Hepatocyte (in vitro differentiated cells): Measurements from ENCODE around the gene STIM1. TPM values are rescaled to one million over a fixed set of nuclear protein-coding genes. Genes with fewer than 3 reads are reported as not detected.

ENCODE experiments used
- DNase-seq: peaks from one replicate; pipeline ENCODE4 v3.0.0-alpha.2; 2016; ENCODE audit warnings: low spot score
- H2AFZ ChIP-seq: fragments of 200-600 bp; sonication (generic); 2 replicates; pipeline ENCODE4 v1.6.0; 2016; ENCODE audit warnings: antibody characterized with exemption, mild to moderate bottlenecking
- H3K27ac ChIP-seq: fragments of 200-600 bp; sonication (generic); 2 replicates; pipeline ENCODE4 v1.5.1; 2016; ENCODE audit warnings: mild to moderate bottlenecking
- H3K27me3 ChIP-seq: fragments of 200-600 bp; sonication (generic); 2 replicates; pipeline ENCODE4 v1.6.1; 2016
- H3K36me3 ChIP-seq: fragments of 200-600 bp; sonication (generic); replicated peaks from 2 replicates; pipeline ENCODE4 v1.5.1; 2016; ENCODE audit warnings: low read depth; ENCODE audit not compliant: insufficient read depth
- H3K4me1 ChIP-seq: fragments of 200-600 bp; sonication (generic); 2 replicates; pipeline ENCODE4 v1.5.1; 2016; ENCODE audit warnings: mild to moderate bottlenecking, moderate library complexity; ENCODE audit not compliant: insufficient read depth
- H3K4me2 ChIP-seq: fragments of 200-600 bp; sonication (generic); 2 replicates; pipeline ENCODE4 v1.6.0; 2016
- H3K4me3 ChIP-seq: fragments of 200-600 bp; sonication (generic); 2 replicates; pipeline ENCODE4 v1.5.1; 2016; ENCODE audit warnings: mild to moderate bottlenecking
- H3K79me2 ChIP-seq: fragments of 200-600 bp; sonication (generic); 2 replicates; pipeline ENCODE4 v1.6.0; 2017; ENCODE audit warnings: mild to moderate bottlenecking
- H3K9me2 ChIP-seq: fragments of 200-600 bp; sonication (generic); replicated peaks from 2 replicates; pipeline ENCODE4 v1.6.0; 2017; ENCODE audit warnings: mild to moderate bottlenecking; ENCODE audit not compliant: insufficient read depth
- H3K9me3 ChIP-seq: fragments of 200-600 bp; sonication (generic); 2 replicates; pipeline ENCODE4 v1.5.1; 2016; ENCODE audit warnings: low read depth, mild to moderate bottlenecking
- H4K20me1 ChIP-seq: fragments of 200-600 bp; sonication (generic); 2 replicates; pipeline ENCODE4 v1.6.0; 2016; ENCODE audit warnings: mild to moderate bottlenecking; ENCODE audit not compliant: insufficient read depth, poor library complexity, severe bottlenecking
- CTCF ChIP-seq: fragments of 200-600 bp; sonication (generic); IDR thresholded peaks from 2 replicates; pipeline ENCODE4 v1.5.1; 2016; ENCODE audit warnings: antibody characterized with exemption, mild to moderate bottlenecking; ENCODE audit not compliant: poor library complexity
- EZH2 ChIP-seq: fragments of 200-600 bp; sonication (generic); IDR thresholded peaks from 2 replicates; pipeline ENCODE4 v1.6.1; 2016; ENCODE audit warnings: antibody characterized with exemption, mild to moderate bottlenecking, borderline replicate concordance
- EZH2phosphoT487 ChIP-seq: fragments of 200-600 bp; sonication (generic); IDR thresholded peaks from one replicate; pipeline ENCODE4 v1.6.1; 2018; ENCODE audit warnings: antibody characterized with exemption, mild to moderate bottlenecking, low read depth, moderate library complexity; ENCODE audit not compliant: unreplicated experiment, severe bottlenecking
- WGBS: methylation state at CpG from one replicate; pipeline ENCODE4 v1.1.6; 2016; ENCODE audit warnings: low lambda C conversion rate; ENCODE audit errors: missing lambda C conversion rate; 5-methylcytosine and 5-hydroxymethylcytosine counted together
- polyA plus RNA-seq: library from polyadenylated mRNA; unstranded; fragments of >200 nt; fragmentation: Nextera tagmentation; extraction: Ambion mirVana; gene quantifications from 2 replicates; pipeline ENCODE4 v1.2.1, GENCODE V29; 2016
- total RNA-seq: library from RNA; depleted of rRNA; stranded (reverse); fragments of >200 nt; gene quantifications from 2 replicates; pipeline ENCODE4 v1.2.3, GENCODE V29; 2014

Gene STIM1
- total and polyA plus RNA-seq, 2 experiments from 2014 or later: 18.5 to 19.6 TPM

- Histone ChIP-seq H3K9me2 (no peaks in the 10 kb centered on the region), H3K4me2 (no peak overlapping the region), H3K27ac (no peak overlapping the region), H3K27me3 (no peaks in the 10 kb centered on the region), H3K4me3 (no peak overlapping the region), H3K36me3 (no peaks in the 10 kb centered on the region), H4K20me1 (no peaks in the 10 kb centered on the region), H3K4me1 (no peaks in the 10 kb centered on the region), H2AFZ (no peak overlapping the region), H3K79me2 (no peaks in the 10 kb centered on the region), H3K9me3 (no peaks in the 10 kb centered on the region)
- TF ChIP-seq EZH2: no peak
- 88% methylated on average over 2 of the region's 2 CpGs for WGBS
- DNase-seq: no peak
Measured at GRCh38 chr11:3971756-3972404, 116.4 kb downstream of the STIM1 start.

GRCh38 chr11:3972431-3972830, 117.0 kb downstream of the STIM1 start:
- H3K27me3 ChIP-seq: no peaks in the 10 kb centered on the region
- no peaks in the 10 kb centered on the region for H3K79me2 ChIP-seq
- H3K4me2 ChIP-seq: no peak overlapping the region
- H3K4me1 ChIP-seq: no peaks in the 10 kb centered on the region
- DNase-seq: no peak
- no peak overlapping the region for H3K27ac ChIP-seq
- no peaks in the 10 kb centered on the region for H3K36me3 ChIP-seq
- no peak for TF ChIP-seq CTCF
- no peak for TF ChIP-seq EZH2phosphoT487
- TF ChIP-seq EZH2: no peak
- no peaks in the 10 kb centered on the region for H3K9me2 ChIP-seq
- no peaks in the 10 kb centered on the region for H3K9me3 ChIP-seq
- H2AFZ ChIP-seq: no peak overlapping the region
- no peak overlapping the region for H3K4me3 ChIP-seq
- 100% methylated on average over 1 of the region's 1 CpG for WGBS
- no peaks in the 10 kb centered on the region for H4K20me1 ChIP-seq

- no peak for DNase-seq
- Histone ChIP-seq H3K27ac (no peak overlapping the region), H3K9me2 (no peaks in the 10 kb centered on the region), H3K4me2 (no peak overlapping the region), H3K4me3 (no peak overlapping the region), H3K79me2 (no peaks in the 10 kb centered on the region), H3K27me3 (no peaks in the 10 kb centered on the region), H2AFZ (no peak overlapping the region), H4K20me1 (no peaks in the 10 kb centered on the region), H3K36me3 (no peaks in the 10 kb centered on the region), H3K9me3 (no peaks in the 10 kb centered on the region), H3K4me1 (no peaks in the 10 kb centered on the region)
- WGBS: 70% methylated on average over 1 of the region's 1 CpG
- TF ChIP-seq CTCF (no peak), EZH2phosphoT487 (no peak), EZH2 (no peak)
Measured at GRCh38 chr11:3977078-3977477, 121.6 kb downstream of the STIM1 start.

GRCh38 chr11:3981084-3981633, 125.7 kb downstream of the STIM1 start:
- TF ChIP-seq EZH2: no peak
- TF ChIP-seq CTCF: no peak
- no peak for TF ChIP-seq EZH2phosphoT487
- no peaks in the 10 kb centered on the region for H4K20me1 ChIP-seq
- H3K27me3 ChIP-seq: no peaks in the 10 kb centered on the region
- no peak for DNase-seq
- H3K27ac ChIP-seq: no peak overlapping the region
- H3K36me3 ChIP-seq: no peaks in the 10 kb centered on the region
- no peak overlapping the region for H2AFZ ChIP-seq
- no peaks in the 10 kb centered on the region for H3K9me3 ChIP-seq
- no peak overlapping the region for H3K4me3 ChIP-seq
- H3K79me2 ChIP-seq: no peaks in the 10 kb centered on the region
- no peaks in the 10 kb centered on the region for H3K4me1 ChIP-seq
- no peaks in the 10 kb centered on the region for H3K9me2 ChIP-seq
- H3K4me2 ChIP-seq: no peak overlapping the region
- 87% methylated on average over 9 of the region's 9 CpGs for WGBS
